Testis (tissue), 3 donors: ENCODE results near the gene SLC25A30. TPM values are rescaled to one million over a fixed set of nuclear protein-coding genes. Genes with fewer than 3 reads are reported as not detected.

ENCODE experiments used
- DNase-seq: peaks from one replicate; pipeline ENCODE4 v3.0.0-alpha.2; 2019
- H3K27ac ChIP-seq, 2 donors: fragments of 200-600 bp; sonication (generic); one replicate each; pipeline ENCODE4 v1.5.1; 2019
- H3K27me3 ChIP-seq: fragments of 200-600 bp; sonication (generic); one replicate; pipeline ENCODE4 v1.5.1; 2019
- H3K36me3 ChIP-seq: fragments of 200-600 bp; sonication (generic); one replicate; pipeline ENCODE4 v1.5.1; 2017; ENCODE audit warnings: low read depth; ENCODE audit errors: missing control alignments
- H3K4me1 ChIP-seq: fragments of 200-600 bp; sonication (generic); one replicate; pipeline ENCODE4 v1.5.1; 2019
- H3K4me3 ChIP-seq, 2 donors: fragments of 200-600 bp; sonication (generic); one replicate each; pipeline ENCODE4 v1.5.1; 2017 to 2019
- H3K9me3 ChIP-seq: fragments of 200-600 bp; sonication (generic); one replicate; pipeline ENCODE4 v1.5.1; 2017
- POLR2A ChIP-seq: fragments of 450-650 bp; IDR thresholded peaks from one replicate; pipeline ENCODE4 v1.6.1; 2017; ENCODE audit warnings: antibody characterized with exemption, mild to moderate bottlenecking, moderate library complexity
- WGBS, 2 donors: methylation state at CpG; one replicate each; pipeline ENCODE4 v1.1.5; 2018; 5-methylcytosine and 5-hydroxymethylcytosine counted together
- intact Hi-C: fragments of 100-400 bp; cut with DNase I; formaldehyde crosslinking; loops from one replicate; pipeline ENCODE4 v1.15.1; 2023; ENCODE audit warnings: low total_unique reads
- polyA plus RNA-seq: library from polyadenylated mRNA; stranded (reverse); fragments of 350-450 nt; fragmentation: Illumina TruSeq; extraction: RNeasy Lipid Tissue Mini Kit (QIAGEN cat#74804); gene quantifications from one replicate; pipeline ENCODE4 v1.2.3, GENCODE V29; 2014; ENCODE audit warnings: low read depth, low replicate concordance; ENCODE audit not compliant: insufficient read depth
- total RNA-seq, 2 donors: library from RNA; depleted of rRNA; stranded (reverse); fragments of >200 nt; gene quantifications; one replicate each; pipeline ENCODE4 v1.2.3, GENCODE V29; 2016
- TF ChIP-seq, protein P1 (sequence below), 3 experiments: fragments of 450-650 bp in 2 of 3; fragments of 200-600 bp in 1 of 3; sonication (generic) in 1 of 3; IDR thresholded peaks; one replicate each; pipeline ENCODE4 v1.5.1; 2016 to 2019; ENCODE audit warnings: antibody characterized with exemption in 3 of 3, mild to moderate bottlenecking in 2 of 3, moderate library complexity in 1 of 3

Gene SLC25A30
- total and polyA plus RNA-seq, 3 donors from 2014 or later = 14.5 to 16.4 (median 15.7) TPM

DNA sequence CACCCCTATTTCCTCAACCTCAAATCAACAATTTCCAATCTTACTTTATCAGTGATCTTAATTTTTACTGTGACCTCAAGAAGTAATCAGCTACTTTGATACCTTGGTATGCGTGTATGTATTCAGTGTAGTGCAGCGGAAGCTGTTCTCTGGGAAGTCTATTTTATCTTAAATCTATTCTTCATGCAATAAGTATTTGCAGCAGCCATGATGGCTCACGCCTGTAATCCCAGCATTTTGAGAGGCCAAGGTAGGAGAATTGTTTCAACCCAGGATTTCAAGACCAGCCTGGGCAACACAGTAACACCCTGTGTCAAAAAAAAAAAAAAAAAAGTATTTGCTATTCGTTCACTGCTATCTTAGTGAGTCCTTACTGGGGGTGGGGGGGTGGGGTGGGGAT lies 6.5 kb downstream of the SLC25A30 start:
- peaks cover 13% of the 10 kb centered on the region for H3K4me1 ChIP-seq
- H3K4me3 ChIP-seq = no peak overlapping the region
- H3K27me3 ChIP-seq = no peaks in the 10 kb centered on the region
- 75 to 86% methylated on average over 4 of the region's 4 CpGs for WGBS, 2 donors
- TF ChIP-seq, protein P1, sequence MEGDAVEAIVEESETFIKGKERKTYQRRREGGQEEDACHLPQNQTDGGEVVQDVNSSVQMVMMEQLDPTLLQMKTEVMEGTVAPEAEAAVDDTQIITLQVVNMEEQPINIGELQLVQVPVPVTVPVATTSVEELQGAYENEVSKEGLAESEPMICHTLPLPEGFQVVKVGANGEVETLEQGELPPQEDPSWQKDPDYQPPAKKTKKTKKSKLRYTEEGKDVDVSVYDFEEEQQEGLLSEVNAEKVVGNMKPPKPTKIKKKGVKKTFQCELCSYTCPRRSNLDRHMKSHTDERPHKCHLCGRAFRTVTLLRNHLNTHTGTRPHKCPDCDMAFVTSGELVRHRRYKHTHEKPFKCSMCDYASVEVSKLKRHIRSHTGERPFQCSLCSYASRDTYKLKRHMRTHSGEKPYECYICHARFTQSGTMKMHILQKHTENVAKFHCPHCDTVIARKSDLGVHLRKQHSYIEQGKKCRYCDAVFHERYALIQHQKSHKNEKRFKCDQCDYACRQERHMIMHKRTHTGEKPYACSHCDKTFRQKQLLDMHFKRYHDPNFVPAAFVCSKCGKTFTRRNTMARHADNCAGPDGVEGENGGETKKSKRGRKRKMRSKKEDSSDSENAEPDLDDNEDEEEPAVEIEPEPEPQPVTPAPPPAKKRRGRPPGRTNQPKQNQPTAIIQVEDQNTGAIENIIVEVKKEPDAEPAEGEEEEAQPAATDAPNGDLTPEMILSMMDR (IDR thresholded peaks at IDR 0.05) = no peak
- TF ChIP-seq POLR2A = no peak
- no peaks in the 10 kb centered on the region for H3K9me3 ChIP-seq
- no peak for DNase-seq
- no peaks in the 10 kb centered on the region for H3K36me3 ChIP-seq
- intact Hi-C loops = no loop called here
- no peak overlapping the region for H3K27ac ChIP-seq

DNA sequence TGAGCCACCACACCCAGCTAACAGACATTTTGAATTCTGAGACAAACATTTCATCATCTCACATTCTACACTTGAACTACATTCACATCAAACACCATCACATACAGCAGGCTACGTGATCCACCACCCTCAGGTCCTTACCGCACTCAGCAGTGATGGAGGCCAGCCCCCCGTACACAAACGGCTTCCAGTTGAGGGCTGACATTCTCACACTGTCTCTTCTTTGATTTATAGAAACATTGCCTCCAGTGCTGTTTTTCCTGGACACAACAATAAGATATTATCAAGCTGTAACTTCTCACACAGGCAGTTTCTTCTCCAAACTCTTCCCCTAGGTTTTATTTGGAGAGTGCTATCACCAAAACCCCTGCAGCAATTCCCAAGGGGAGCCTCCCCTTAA lies 7.0 kb downstream of the SLC25A30 start:
- Histone ChIP-seq H3K9me3 (no peaks in the 10 kb centered on the region), H3K27me3 (no peaks in the 10 kb centered on the region), H3K36me3 (no peaks in the 10 kb centered on the region), H3K4me3 (no peak overlapping the region), H3K4me1 (peaks cover 9% of the 10 kb centered on the region), H3K27ac (no peak overlapping the region)
- 74 to 77% methylated on average over 4 of the region's 4 CpGs for WGBS, 2 donors
- intact Hi-C loops = no loop called here
- no peak for TF ChIP-seq POLR2A
- DNase-seq = no peak

DNA sequence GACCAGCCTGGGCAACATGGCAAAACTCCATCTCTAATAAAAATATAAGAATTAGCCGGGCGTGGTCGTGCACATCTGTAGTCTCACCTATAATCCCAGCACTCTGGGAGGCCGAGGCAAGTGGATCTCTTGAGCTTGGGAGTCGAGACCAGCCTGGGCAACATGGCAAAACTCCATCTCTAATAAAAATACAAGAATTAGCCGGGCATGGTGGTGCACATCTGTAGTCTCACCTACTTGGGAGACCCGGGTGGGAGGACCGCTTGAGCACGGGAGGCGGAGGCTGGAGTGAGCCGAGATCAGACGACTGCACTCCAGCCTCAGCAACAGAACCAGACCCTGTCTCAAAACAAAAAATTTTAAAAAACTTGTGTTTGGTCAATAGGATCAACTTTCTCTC lies 7.7 kb downstream of the SLC25A30 start:
- H3K36me3 ChIP-seq = no peaks in the 10 kb centered on the region
- TF ChIP-seq, protein P1 (IDR thresholded peaks at IDR 0.05) = no peak
- TF ChIP-seq POLR2A = no peak
- peaks cover 9% of the 10 kb centered on the region for H3K4me1 ChIP-seq
- H3K27ac ChIP-seq = no peak overlapping the region
- no peak overlapping the region for H3K4me3 ChIP-seq
- H3K9me3 ChIP-seq = no peaks in the 10 kb centered on the region
- no peaks in the 10 kb centered on the region for H3K27me3 ChIP-seq
- intact Hi-C loops = no loop called here
- DNase-seq = no peak
- WGBS, 2 donors = 93 to 94% methylated on average over 12 of the region's 12 CpGs

DNA sequence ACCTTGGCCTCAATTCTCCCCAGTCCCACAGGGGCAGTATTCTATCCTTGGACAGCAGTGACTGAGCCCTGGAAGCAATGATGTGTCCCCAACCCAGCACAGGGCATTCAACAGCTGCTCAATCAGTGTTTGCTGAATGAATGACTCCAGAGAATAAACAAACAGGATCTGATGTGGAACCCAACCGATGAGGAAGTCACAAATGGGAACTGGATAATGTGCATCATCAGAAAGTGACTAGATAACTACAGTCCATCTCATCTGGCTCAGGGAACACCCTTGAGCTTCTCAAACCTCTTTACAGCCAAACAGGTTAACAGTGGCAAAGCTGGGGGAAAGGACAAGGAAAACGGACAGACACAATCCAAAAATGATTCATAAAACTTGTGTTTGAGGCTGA lies 8.2 kb downstream of the SLC25A30 start:
- H3K27ac ChIP-seq = no peak overlapping the region
- 84 to 86% methylated on average over 2 of the region's 2 CpGs for WGBS, 2 donors
- intact Hi-C loops = no loop called here
- DNase-seq = no peak
- H3K36me3 ChIP-seq = no peaks in the 10 kb centered on the region
- no peaks in the 10 kb centered on the region for H3K27me3 ChIP-seq
- TF ChIP-seq, protein P1 (IDR thresholded peaks at IDR 0.05) = no peak
- TF ChIP-seq POLR2A = no peak
- peaks cover 4% of the 10 kb centered on the region for H3K4me1 ChIP-seq
- no peak overlapping the region for H3K4me3 ChIP-seq
- no peaks in the 10 kb centered on the region for H3K9me3 ChIP-seq

DNA sequence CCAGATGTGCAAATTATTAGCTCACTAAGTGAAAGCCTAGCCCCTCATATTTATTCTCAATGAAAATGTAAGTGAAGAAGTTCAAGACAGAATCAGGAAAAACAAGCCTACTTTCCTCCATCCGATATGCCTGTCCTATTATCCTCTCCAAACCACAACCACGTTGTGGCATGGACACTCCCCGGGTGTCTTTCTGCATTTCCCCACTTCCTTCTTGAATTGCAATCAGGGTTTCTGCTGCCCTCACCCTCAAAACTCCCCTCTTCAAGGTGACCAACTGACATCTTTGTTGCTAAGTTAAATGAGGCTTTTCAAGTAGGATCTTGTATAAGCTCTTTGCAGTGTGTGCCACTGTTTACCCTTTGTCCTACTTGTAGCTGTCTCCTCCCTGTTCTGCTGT lies 11.8 kb downstream of the SLC25A30 start:
- Histone ChIP-seq H3K4me3 (no peak overlapping the region), H3K9me3 (no peaks in the 10 kb centered on the region), H3K4me1 (no peaks in the 10 kb centered on the region), H3K27me3 (no peaks in the 10 kb centered on the region), H3K27ac (no peak overlapping the region), H3K36me3 (no peaks in the 10 kb centered on the region)
- WGBS, 2 donors = 76 to 81% methylated on average over 3 of the region's 3 CpGs
- DNase-seq = no peak
- TF ChIP-seq, protein P1 (IDR thresholded peaks at IDR 0.05) = no peak
- TF ChIP-seq POLR2A = no peak
- intact Hi-C loops = no loop called here
